Measurements from ENCODE around the gene CLEC18C.
"Not testable (repeated sequence)": the region's sequence is repeated elsewhere in the genome, so short reads cannot be mapped to it uniquely, and the experiment has no call there.

Gene CLEC18C

DNA sequence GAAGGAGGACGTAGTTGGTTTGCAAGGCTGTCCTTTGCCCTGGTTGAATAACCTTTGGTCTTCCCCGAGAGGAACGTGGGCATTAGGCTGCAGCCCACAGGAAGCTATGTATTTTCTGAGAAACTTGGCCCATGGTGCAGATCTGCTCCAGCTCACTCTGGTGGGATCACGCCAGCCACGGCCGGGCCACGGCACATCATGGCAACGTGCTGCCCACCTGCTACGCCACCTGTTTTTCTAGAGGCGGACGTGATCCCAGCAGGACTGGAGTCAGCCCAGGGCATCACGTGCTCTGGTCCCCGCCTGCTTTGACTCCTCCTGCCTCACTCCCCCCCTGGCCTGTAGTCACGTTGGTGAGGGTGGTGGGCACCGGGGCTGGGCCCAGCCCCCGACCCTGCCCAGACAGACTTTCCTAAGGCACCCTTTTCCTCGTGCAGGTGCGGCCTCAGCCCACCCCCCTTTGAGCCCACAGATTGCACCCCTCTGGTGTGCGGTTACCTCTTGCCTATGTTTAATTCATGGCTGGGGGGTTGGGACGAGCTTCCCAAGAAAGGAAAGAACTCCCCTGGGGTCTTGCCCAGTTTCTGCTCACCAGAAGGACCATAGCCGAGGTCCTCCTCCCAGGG lies at the start of gene CLEC18C:
Gene CLEC18C, plus strand, starts transcription at position 576 of the 626 bp plus-strand sequence. CDS start 492 bp downstream, outside the sequence.
- DNase-seq, result not testable (repeated sequence)

- DNase-seq, result not testable (repeated sequence)
Measured at GRCh38 chr16:70123822-70124221, 49.8 kb upstream of the CLEC18C start.

DNA sequence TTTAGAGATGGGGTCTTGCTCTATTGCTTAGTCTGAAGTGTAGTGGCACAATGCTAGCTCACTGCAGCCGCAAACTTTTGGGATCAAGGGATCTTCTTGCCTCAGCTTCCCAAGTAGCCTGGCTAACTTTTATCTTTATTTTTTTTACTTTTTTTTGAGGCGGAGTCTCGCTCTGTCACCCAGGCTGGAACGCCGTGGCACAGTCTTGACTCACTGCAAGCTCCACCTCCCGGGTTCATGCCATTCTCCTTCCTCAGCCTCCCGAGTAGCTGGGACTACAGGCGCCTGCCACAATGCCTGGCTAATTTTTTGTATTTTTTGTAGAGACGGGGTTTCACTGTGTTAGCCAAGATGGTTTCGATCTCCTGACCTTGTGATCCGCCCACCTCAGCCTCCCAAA lies 47.4 kb upstream of the CLEC18C start:
- not testable (repeated sequence) for DNase-seq

DNA sequence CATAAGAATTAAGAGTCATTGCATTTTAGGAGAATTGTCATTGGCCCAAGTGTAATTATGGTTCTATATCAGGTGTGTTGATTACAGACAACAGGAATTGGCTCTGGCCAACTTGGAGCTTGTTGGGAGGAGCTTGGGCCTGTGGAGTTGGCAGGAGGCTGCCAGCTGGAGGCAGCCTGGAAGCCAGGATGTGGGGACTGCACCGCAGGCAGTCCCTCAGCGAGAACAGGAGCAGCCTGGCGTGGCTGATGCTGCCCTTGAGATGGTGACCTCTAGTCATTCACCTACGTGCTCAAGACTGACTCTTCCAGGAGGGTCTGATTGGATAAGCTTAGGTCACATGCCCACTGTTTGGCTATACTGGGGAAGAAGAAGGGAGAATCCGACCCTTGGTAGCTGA lies 45.9 kb upstream of the CLEC18C start:
- not testable (repeated sequence) for DNase-seq

- DNase-seq, result not testable (repeated sequence)
Measured at GRCh38 chr16:70128844-70129243, 44.7 kb upstream of the CLEC18C start.

DNA sequence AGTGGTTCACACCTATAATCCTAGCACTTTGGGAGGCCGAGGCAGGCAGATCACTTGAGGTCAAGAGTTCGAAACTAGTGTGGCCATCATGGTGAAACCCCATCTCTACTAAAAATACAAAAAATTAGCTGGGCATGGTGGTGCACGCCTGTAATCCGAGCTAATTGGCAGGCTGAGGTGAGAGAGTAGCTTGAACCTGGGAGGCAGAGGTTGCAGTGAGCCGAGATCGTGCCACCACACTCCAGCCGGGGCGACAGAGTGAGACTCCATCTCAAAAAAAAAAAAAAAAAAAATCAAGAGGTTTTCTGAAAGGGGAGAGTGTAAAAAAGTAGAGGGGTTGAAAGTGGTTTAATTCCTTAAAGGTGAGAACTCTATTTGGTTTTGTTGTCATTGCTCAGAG lies 37.8 kb upstream of the CLEC18C start:
- DNase-seq, result not testable (repeated sequence)

GRCh38 chr16:70136595-70136994 lies 37.0 kb upstream of the CLEC18C start:
- not testable (repeated sequence) for DNase-seq

- not testable (repeated sequence) for DNase-seq
Measured at GRCh38 chr16:70142739-70143138, 30.8 kb upstream of the CLEC18C start.

DNA sequence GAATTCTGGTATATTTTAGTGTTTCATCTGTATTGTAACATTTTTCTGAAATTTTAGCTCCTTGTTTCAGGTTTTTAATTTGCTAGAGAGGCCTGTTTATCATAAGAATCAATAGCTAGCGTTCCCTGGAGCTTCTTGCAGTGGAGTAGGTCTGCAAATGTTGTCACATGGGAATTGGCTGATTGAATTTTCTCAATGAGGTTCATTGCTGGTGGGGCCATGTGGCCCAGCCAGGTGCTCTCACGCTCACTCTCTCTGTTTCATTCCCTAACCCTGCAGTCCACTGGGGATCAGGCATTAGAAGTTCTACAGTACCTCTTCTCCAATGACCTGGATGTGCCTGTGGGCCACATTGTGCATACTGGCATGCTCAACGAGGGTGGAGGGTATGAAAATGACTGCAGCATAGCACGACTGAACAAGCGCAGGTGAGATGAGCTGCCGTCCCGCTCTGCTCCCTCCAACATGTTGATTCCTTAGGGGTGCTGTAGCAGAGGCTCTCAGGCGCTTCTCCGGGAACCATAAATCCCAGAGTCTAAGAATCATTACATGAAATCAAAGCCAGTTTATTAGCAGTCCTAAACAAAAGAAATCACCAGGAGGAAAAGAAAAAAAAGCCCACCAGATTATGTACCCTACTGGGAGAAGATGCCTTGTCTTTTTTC lies 30.2 kb upstream of the CLEC18C start:
- not testable (repeated sequence) for DNase-seq

DNA sequence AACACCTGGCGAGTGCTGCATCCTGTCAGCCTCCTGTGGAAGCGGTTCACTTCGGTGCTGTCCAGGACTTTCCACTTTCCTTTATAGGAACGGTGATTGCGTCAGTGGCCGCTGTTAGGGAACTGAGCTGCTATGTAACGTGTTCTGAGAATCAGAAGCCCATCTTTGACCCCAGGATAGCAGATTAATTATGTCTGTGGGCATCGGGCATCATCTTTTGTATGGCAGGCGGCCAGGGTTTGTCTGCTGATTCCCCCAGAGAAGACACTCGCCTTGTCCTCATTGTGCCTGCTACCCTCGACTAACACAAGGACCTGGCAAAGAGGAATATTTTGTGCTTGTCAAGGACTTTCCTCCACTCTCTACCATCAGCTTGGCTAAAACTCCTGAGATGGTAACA lies 25.7 kb upstream of the CLEC18C start:
- DNase-seq, result not testable (repeated sequence)

DNA sequence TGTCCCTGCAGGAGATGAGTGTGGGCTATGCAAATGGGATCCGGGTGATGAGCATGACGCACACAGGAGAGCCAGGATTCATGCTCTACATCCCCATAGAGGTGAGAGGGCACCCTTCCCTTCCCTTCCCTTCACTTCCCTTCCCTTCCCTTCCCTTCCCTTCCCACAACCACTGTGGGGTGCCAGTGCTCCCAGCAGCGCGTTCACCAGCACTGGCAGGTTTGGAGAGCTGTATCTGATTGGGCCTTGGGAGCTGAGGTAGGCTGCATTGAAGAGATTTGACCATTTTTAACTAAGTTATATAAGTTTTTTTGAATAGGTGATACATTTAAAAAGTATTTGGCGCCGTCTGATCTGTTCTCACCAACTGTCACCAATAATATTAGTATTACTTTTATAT lies 25.1 kb upstream of the CLEC18C start:
- not testable (repeated sequence) for DNase-seq

- DNase-seq, result not testable (repeated sequence)
Measured at GRCh38 chr16:70149296-70149695, 24.3 kb upstream of the CLEC18C start.

- DNase-seq, result no peak
Measured at GRCh38 chr16:70151391-70151790, 22.2 kb upstream of the CLEC18C start.

GRCh38 chr16:70151941-70152509 lies 21.6 kb upstream of the CLEC18C start:
- no peak for DNase-seq

GRCh38 chr16:70152578-70153302 lies 20.8 kb upstream of the CLEC18C start:
- no peak for DNase-seq

- not testable (repeated sequence) for DNase-seq
Measured at GRCh38 chr16:70154736-70155135, 18.9 kb upstream of the CLEC18C start.

DNA sequence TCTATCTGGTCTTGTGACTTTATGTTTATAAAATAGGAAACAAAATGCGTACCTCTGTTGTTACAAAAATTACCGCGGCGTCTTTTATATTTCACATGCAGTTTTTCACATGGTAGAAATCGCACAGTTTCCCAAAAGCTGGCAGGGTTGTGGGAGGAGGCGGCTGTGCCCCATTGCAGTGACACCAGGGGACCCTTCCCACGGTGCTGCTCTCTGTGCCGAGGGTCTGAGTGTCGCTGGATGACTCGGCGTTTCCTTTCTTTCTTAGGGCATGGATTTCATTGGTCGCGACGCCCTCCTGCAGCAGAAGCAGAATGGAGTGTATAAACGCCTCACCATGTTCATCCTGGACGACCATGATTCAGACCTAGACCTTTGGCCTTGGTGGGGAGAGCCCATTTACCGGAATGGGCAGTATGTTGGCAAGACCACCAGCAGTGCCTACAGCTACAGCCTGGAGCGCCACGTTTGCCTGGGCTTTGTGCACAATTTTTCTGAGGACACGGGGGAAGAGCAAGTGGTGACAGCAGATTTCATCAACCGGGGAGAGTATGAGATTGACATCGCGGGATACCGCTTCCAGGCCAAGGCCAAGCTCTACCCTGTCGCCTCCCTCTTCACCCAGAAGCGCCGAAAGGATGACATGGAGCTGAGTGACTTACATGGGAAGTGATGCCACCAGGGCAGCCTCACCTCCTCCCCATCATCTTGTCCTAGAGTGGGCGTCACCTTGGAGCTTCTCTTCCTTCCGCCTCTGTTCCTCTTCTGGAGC lies 17.2 kb upstream of the CLEC18C start:
- no peak for DNase-seq

DNA sequence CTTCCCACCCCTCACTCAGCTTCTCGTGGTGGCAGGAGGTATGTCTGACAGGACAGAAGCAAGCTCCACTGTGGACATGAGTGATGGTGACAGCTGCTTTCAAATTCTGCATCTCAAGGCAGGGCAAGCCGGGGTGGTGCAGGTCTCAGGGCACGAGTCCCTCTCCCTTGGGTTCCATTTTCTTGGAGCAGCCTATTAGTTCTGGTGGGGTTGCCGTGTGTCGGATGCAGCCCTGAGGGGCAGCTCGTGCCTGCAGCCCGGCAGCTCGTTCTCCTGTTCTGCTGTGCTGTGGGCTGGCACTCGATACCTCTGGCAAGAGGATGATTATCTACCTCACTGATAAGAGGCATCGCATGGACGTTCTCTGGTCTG lies 16.5 kb upstream of the CLEC18C start:
- DNase-seq, result no peak

DNA sequence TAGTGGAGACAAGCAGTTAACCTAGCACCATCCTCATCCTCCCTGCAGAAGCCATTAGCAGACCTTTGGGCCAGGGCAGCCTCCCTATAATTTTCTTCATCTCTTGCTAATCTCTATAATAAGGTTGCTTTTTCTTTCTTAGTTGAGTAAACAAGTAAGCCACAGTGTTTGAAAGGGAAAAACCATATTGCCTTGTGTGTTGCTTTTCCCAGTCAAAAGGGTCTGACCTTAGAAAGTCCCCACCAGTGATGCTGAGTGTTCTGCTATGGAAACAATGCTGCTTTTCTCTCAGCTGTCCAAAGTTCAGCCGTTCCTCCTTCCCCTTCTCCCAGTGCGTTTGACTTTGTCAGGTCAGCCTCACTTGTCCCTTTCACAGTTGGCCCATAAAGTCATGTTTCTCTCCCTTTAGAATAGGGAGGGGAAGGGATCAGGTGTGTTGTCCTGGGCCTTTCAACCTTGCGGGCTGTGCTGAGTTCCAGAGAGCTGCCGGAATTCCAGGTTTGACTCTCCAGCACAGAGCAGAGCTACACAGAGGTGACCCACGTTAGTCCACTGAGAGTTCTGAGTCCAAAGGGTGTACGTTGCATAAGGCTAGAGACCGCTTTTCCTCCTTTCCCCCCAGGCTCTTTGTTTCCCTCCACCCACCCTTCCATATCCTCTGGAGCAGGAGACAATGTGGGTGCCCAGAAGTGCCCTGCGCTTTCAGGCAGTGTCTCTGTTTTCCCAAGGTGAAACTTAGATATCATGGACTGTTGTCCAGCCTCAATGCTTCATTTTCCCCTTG lies 15.9 kb upstream of the CLEC18C start:
- DNase-seq, result no peak

- DNase-seq, result no peak
Measured at GRCh38 chr16:70158261-70158939, 15.2 kb upstream of the CLEC18C start.
